ENCODE results near the gene ZNF217.
"Not testable (repeated sequence)": the region's sequence is repeated elsewhere in the genome, so short reads cannot be mapped to it uniquely, and the experiment has no call there.

ZNF217 gene

GRCh38 chr20:53535878-53536277 is 57.8 kb downstream of the ZNF217 start:
- H3K4me1 Mint-ChIP-seq: peaks cover 9% of the 10 kb centered on the region
- H3K27ac Mint-ChIP-seq: no peak overlapping the region
- H3K4me3 Mint-ChIP-seq: no peak overlapping the region
- no peaks in the 10 kb centered on the region for H3K9me3 Mint-ChIP-seq
- H3K27me3 Mint-ChIP-seq: peaks cover 3% of the 10 kb centered on the region
- ATAC-seq (ENCODE audit: low read depth) (no peak), DNase-seq (ENCODE audit: low spot score in 2 of 2) (no peak)
- no peaks in the 10 kb centered on the region for H3K36me3 Mint-ChIP-seq

- DNase-seq (ENCODE audit: low spot score in 2 of 2) (no peak), ATAC-seq (ENCODE audit: low read depth) (no peak)
- Mint-ChIP-seq H3K4me1 (peaks cover 9% of the 10 kb centered on the region), H3K36me3 (no peaks in the 10 kb centered on the region), H3K9me3 (no peaks in the 10 kb centered on the region), H3K27me3 (no peaks in the 10 kb centered on the region), H3K27ac (no peak overlapping the region), H3K4me3 (no peak overlapping the region)
These were observed 59.6 kb downstream of the ZNF217 start for GRCh38 chr20:53534037-53534436.

GRCh38 chr20:53533500-53533899 is 60.1 kb downstream of the ZNF217 start:
- H3K27me3 Mint-ChIP-seq: no peaks in the 10 kb centered on the region
- peaks cover 9% of the 10 kb centered on the region for H3K4me1 Mint-ChIP-seq
- peak overlapping the region; percentile 31 for H3K4me3 Mint-ChIP-seq
- no peaks in the 10 kb centered on the region for H3K9me3 Mint-ChIP-seq
- no peak for DNase-seq (ENCODE audit: low spot score in 2 of 2)
- ATAC-seq (ENCODE audit: low read depth): no peak
- no peak overlapping the region for H3K27ac Mint-ChIP-seq
- no peaks in the 10 kb centered on the region for H3K36me3 Mint-ChIP-seq

GRCh38 chr20:53532654-53533312 is 60.9 kb downstream of the ZNF217 start:
- not testable (repeated sequence) for H3K9me3 Mint-ChIP-seq, H3K27ac Mint-ChIP-seq, H3K4me1 Mint-ChIP-seq, H3K27me3 Mint-ChIP-seq, H3K36me3 Mint-ChIP-seq
- DNase-seq (ENCODE audit: low spot score in 2 of 2): peak; percentile 9 to 16
- peak; percentile 94 for ATAC-seq (ENCODE audit: low read depth)
- H3K4me3 Mint-ChIP-seq: peak overlapping the region; percentile 78

GRCh38 chr20:53530440-53530839 is 63.2 kb downstream of the ZNF217 start:
- H3K4me3 Mint-ChIP-seq: no peak overlapping the region
- ATAC-seq (ENCODE audit: low read depth): no peak
- no peaks in the 10 kb centered on the region for H3K36me3 Mint-ChIP-seq
- H3K4me1 Mint-ChIP-seq: peaks cover 9% of the 10 kb centered on the region
- no peaks in the 10 kb centered on the region for H3K9me3 Mint-ChIP-seq
- no peaks in the 10 kb centered on the region for H3K27me3 Mint-ChIP-seq
- DNase-seq (ENCODE audit: low spot score in 2 of 2): no peak
- H3K27ac Mint-ChIP-seq: peak overlapping the region; percentile 14

- H3K9me3 Mint-ChIP-seq: no peaks in the 10 kb centered on the region
- H3K27me3 Mint-ChIP-seq: no peaks in the 10 kb centered on the region
- no peak for DNase-seq (ENCODE audit: low spot score in 2 of 2)
- H3K36me3 Mint-ChIP-seq: no peaks in the 10 kb centered on the region
- H3K4me3 Mint-ChIP-seq: no peak overlapping the region
- ATAC-seq (ENCODE audit: low read depth): no peak
- H3K4me1 Mint-ChIP-seq: peaks cover 9% of the 10 kb centered on the region
- H3K27ac Mint-ChIP-seq: no peak overlapping the region
These were observed 64.0 kb downstream of the ZNF217 start for GRCh38 chr20:53529658-53530057.

GRCh38 chr20:53527196-53527595 is 66.4 kb downstream of the ZNF217 start:
- ATAC-seq (ENCODE audit: low read depth): no peak
- Mint-ChIP-seq H3K4me1 (no peaks in the 10 kb centered on the region), H3K9me3 (no peaks in the 10 kb centered on the region), H3K27ac (no peak overlapping the region), H3K36me3 (no peaks in the 10 kb centered on the region), H3K27me3 (no peaks in the 10 kb centered on the region), H3K4me3 (no peak overlapping the region)
- DNase-seq (ENCODE audit: low spot score in 2 of 2): no peak

- Mint-ChIP-seq H3K36me3 (no peaks in the 10 kb centered on the region), H3K9me3 (no peaks in the 10 kb centered on the region), H3K4me3 (no peak overlapping the region), H3K27me3 (no peaks in the 10 kb centered on the region), H3K27ac (no peak overlapping the region), H3K4me1 (no peaks in the 10 kb centered on the region)
- no peak for DNase-seq (ENCODE audit: low spot score in 2 of 2)
- ATAC-seq (ENCODE audit: low read depth): no peak
These were observed 68.9 kb downstream of the ZNF217 start for GRCh38 chr20:53524589-53525312.

- not testable (repeated sequence) for H3K4me1 Mint-ChIP-seq; DNase-seq (ENCODE audit: low spot score in 2 of 2); H3K27ac Mint-ChIP-seq; H3K9me3 Mint-ChIP-seq; ATAC-seq (ENCODE audit: low read depth); H3K4me3 Mint-ChIP-seq; H3K36me3 Mint-ChIP-seq; H3K27me3 Mint-ChIP-seq
These were observed 70.0 kb downstream of the ZNF217 start for GRCh38 chr20:53523615-53524014.

GRCh38 chr20:53522696-53523095 is 70.9 kb downstream of the ZNF217 start:
- Mint-ChIP-seq H3K36me3 (no peaks in the 10 kb centered on the region), H3K4me3 (no peak overlapping the region), H3K9me3 (no peaks in the 10 kb centered on the region), H3K27me3 (no peaks in the 10 kb centered on the region), H3K27ac (no peak overlapping the region), H3K4me1 (no peaks in the 10 kb centered on the region)
- DNase-seq (ENCODE audit: low spot score in 2 of 2) (no peak), ATAC-seq (ENCODE audit: low read depth) (no peak)

GRCh38 chr20:53522026-53522425 is 71.6 kb downstream of the ZNF217 start:
- H3K9me3 Mint-ChIP-seq: no peaks in the 10 kb centered on the region
- DNase-seq (ENCODE audit: low spot score in 2 of 2): no peak
- H3K27me3 Mint-ChIP-seq: no peaks in the 10 kb centered on the region
- no peaks in the 10 kb centered on the region for H3K36me3 Mint-ChIP-seq
- no peak overlapping the region for H3K27ac Mint-ChIP-seq
- H3K4me3 Mint-ChIP-seq: no peak overlapping the region
- H3K4me1 Mint-ChIP-seq: no peaks in the 10 kb centered on the region
- ATAC-seq (ENCODE audit: low read depth): no peak

- H3K27me3 Mint-ChIP-seq: not testable (repeated sequence)
These were observed 72.2 kb downstream of the ZNF217 start for GRCh38 chr20:53521421-53521820.

GRCh38 chr20:53517146-53517545 is 76.5 kb downstream of the ZNF217 start:
- ATAC-seq (ENCODE audit: low read depth): no peak
- H3K4me1 Mint-ChIP-seq: no peaks in the 10 kb centered on the region
- H3K27ac Mint-ChIP-seq: no peak overlapping the region
- DNase-seq (ENCODE audit: low spot score in 2 of 2): no peak
- H3K9me3 Mint-ChIP-seq: no peaks in the 10 kb centered on the region
- H3K36me3 Mint-ChIP-seq: no peaks in the 10 kb centered on the region
- H3K4me3 Mint-ChIP-seq: no peak overlapping the region
- no peaks in the 10 kb centered on the region for H3K27me3 Mint-ChIP-seq

More at GRCh38 chr20:53521421-53521820, 72.2 kb downstream of the ZNF217 start:
- not testable (repeated sequence) for H3K4me1 Mint-ChIP-seq; ATAC-seq (ENCODE audit: low read depth); H3K27ac Mint-ChIP-seq; DNase-seq (ENCODE audit: low spot score in 2 of 2); H3K36me3 Mint-ChIP-seq; H3K9me3 Mint-ChIP-seq; H3K4me3 Mint-ChIP-seq
